DMS 273 (cell line): ENCODE measurements around the gene ERN1.

Source experiments
- DNase-seq: peaks from one replicate; lab custom pipeline; 2025; ENCODE audit not compliant: unreplicated experiment; lab: John Stamatoyannopoulos, UW

ERN1 gene

GRCh38 chr17:64061178-64061898 lies 68.6 kb downstream of the ERN1 start:
- no peak for DNase-seq

GRCh38 chr17:64060331-64060730 lies 69.6 kb downstream of the ERN1 start:
- DNase-seq = no peak

DNA sequence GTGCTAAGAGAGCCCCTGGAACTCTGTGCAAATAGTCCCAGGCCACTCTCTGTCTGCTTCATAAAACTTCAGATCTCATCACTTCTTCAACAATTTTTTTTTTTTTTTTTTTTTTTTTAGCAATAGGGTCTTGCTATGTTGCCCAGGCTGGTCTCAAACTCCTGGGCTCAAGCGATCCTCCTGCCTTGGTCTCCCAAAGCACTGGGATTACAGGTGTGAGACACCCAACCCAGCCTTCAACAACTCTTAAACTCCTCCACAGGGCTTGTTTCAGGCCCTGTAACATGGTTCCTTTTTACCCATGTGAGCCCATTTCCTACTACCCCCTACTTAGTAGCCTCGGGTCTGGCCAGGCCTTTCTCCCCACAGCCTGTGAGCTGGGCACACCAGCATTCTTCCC lies 70.2 kb downstream of the ERN1 start:
- no peak for DNase-seq

DNA sequence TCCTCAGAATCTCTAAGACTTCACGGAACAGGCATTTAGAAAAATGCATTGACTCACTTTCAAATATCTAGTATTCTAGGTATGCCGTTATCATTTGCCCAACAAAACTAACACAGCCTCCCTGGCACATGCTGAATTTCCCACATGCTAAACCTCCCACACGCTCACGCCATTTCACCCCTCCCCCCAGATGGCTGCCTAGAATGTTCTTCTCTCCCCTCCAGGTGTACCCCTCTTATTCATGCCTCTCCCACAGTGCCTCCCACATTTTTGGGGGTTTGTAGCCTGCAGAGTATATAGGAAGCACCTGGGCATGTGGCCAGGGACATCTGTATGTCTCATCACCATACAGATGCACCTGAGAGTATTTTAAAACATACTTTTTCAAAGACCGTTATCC lies 71.3 kb downstream of the ERN1 start:
- DNase-seq = peak; percentile 31

DNA sequence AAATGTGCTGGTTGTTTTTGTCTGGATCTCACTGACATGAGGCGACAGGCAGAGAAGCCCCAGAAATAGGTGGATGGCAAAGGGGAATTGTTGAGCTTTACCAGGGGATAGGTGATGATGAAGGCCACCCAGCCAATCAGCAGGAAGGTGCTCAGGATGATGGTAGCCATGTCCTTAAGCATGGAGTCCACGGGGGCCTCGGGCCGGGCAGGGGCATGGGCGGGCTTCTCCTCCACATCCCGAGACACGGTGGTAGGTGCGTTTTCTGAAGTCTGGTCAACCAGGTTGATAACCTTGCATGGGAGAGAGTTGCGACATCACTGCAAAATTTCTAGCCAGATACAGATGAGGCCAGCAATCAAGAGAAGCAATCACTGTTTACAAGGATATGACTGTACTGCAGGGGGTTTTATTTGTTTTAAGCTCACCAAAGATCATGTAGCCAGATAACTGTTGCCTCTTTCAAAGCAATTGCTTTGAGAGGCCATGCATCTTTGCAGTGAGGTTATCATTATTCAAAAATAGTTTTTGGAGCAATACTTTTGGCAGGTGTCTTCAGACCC lies 72.2 kb downstream of the ERN1 start:
- DNase-seq = no peak

DNA sequence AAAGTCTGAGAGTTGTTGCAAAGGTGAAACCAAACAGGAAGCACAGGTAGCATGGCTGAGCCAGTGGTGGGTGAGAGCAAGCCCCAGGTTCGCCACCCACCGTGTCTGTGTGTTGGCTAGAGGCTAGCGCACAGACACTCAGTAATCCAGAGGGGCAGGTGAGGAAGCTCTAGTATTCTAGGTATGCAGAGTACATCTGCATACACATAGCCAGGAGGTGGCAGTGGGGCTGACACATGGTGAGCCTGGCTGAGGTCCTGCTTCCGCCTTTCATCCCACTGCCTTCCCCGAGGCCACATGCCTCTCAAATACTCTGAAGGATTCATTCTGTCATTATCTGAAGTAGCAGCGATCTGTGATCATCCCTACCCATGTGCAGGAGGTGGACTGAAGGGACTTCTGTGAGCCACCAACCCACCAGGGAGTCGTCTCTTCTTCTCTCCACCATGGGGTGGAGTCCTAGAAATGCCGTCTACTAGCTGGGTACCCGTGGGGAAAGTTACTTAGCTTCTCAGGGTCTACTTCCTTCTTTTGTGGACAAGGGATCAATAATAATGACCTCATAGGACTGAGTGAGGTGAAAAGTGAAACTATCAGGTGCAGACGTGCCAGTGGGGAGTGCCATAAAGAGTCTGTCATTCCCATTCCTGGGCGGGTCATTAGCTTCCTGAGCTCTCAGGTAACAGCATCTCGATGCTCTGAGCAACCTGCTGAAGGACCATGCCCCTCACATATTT lies 73.5 kb downstream of the ERN1 start:
- no peak for DNase-seq

DNA sequence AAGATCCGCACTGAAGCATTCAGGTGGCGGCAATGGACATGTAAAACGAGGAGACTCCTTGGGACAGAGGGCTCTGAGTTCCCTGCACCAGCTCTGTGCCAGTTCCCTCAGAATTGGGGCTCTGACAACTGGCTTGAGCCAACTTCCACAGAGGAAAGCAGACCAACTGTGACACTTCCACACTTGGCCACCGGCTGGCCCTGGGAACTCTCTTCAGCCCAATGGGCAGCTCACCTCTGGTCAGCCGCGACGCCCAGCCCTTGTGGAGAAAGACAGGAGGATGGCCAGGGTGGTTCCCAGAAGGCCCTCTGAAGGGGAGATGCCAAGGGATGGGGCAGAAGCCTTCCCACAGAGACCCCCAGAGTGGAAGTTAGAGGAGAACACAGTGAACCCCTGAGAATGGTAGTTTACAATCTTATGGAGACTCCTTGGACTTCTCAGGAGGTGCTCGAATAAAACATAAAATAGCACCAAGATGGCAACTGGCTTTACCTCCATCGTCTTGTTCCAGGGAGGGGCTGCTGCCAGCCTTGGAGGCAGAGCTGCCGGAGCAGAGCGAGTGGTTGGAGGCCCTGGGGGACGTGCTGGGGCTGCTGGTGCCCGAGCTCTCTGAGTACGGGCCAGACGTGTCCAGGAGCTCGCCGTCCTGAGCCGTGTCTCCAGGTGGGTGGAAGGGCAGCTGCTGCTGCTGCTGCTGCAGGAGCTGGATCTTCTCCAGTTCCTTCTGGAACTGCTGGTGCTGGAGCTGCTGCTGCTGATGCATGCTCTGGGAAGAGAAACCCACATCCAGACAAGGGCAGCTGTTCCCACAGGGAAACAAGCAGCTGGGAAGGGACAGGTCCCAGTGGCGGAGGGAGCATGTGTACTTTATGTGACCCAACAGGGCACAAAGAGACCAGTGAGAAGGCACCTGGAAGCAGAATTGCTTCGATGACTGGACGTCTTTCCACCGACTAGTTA lies 74.5 kb downstream of the ERN1 start:
- DNase-seq = no peak

- DNase-seq = no peak
Observed at GRCh38 chr17:64054304-64054703, 75.6 kb downstream of the ERN1 start.

GRCh38 chr17:64053101-64053500 lies 76.8 kb downstream of the ERN1 start:
- no peak for DNase-seq

DNA sequence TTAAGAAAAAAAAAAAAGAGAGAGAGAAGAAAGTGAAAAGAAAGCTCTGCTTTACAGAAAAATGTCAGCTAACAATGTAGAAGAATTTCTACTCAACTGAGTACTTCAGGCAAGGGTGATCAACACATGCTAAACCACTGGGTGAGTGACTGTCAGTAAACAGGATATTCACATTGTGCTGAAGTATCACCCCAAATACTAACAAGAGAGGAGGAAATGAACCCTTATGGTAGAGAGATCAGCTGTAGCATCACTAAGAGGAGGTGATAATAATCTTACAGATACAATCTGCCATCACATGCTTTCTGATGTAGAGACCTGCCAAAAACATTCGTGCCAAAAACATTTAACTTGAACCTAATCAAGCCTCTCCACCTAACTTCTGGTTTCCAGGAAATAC lies 78.8 kb downstream of the ERN1 start:
- DNase-seq = no peak

- DNase-seq = no peak
Observed at GRCh38 chr17:64048805-64049204, 81.1 kb downstream of the ERN1 start.

- DNase-seq = no peak
Observed at GRCh38 chr17:64045176-64045575, 84.8 kb downstream of the ERN1 start.

DNA sequence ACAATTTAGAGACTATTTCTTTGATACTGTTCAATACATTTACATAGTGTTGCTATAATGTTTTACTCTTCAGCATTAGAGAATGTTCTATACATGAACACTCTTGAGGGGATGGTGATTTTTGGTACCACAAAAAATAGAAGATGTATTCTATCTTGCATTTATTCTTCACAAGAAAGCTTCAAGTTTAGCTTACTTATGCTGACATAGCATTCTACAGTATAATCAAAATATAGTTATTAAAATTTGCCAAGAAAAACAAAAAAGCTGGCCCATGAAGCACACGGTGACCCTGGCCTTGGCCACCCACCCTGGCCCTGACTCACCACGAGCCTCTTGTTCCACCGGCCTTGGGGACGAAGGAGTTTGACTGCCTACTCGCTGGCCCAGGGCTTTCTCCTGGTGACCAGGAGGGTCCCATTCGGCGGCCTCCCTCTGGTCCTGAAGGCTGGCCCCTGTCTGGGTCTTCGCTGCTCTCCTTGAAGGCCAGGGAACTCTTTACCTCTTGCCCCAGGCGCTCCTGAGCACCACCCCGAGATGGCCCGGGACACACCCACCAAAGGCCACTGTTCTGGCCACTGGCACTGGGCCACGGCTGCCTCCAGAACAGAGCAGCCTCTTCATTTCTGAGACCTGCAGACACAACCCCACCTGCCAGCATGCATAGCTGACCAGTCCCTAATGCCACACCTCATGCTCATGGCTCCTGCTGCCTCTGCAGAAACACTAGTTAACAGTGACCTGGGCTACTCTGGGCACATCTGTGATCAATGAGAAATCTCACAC lies 87.1 kb downstream of the ERN1 start:
- no peak for DNase-seq

GRCh38 chr17:64041912-64042311 lies 88.0 kb downstream of the ERN1 start:
- DNase-seq = no peak

DNA sequence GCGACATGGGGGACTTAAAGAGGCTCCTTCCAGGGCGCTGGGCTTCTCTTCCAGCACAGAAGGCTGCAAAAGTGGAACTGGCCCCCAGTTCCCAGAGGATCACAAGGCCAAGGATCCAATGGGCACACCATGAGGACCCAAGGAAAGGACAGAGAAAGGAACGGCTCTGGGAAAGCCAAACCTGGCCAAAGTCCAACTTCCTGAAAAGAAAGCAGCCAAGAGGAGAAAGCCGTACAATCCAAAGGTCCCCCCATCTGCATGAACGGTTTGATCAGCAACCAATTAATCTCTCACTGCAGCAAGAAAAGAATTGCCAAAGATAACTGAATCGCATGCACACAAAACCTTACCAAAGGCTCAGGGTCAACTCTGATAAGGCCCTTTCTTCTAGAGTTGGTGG lies 89.7 kb downstream of the ERN1 start:
- DNase-seq = no peak

DNA sequence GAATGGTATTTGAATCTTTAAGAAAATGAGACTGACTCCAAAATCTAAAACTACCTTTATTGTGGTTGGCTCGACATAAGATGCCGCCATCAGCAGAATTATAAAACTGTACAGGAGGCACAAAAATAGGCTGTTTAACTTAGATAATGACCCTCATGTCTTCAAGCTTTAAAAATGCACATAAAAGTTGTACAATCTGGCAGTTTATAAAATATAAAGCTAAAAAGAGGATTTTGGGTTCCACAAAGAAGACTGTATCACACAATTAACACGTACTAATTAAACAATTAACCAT lies 90.9 kb downstream of the ERN1 start:
- DNase-seq = no peak

DNA sequence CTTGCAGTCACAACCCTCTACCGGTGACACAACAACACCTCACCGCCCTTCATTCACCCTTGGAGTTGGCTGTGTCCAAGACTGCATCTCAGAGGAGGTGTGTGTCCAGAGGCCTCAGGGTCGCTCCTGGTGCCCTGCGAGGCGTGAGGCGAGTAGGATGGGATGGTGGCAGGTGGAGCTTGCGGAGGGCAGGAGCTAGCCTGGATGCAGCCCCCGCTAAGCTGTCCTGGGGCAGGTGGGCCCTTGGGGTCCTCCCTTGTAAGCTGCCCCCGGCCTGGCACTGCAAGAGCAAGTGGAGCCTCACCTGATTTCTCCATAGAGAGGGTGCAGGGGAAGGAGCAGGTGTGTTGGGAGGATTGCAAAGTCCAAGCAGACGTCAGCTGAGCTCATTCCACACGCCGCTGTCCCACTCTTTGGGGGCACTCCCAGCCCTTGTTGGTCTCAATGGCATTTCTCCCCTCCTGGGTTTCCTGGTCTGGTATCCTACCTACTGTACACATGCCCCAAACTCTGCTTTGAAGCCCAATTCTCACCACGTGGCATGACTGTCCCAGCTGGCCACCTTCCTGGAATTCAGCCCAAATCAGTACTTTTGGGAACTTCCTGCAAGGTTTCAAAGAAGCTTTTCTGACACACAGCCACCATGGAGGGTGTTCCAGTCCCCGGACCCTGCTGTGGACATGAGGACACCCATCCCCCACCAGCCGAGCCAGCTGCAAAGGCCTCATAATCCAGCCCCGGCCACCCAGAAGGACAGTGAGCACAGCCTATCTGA lies 91.4 kb downstream of the ERN1 start:
- no peak for DNase-seq

DNA sequence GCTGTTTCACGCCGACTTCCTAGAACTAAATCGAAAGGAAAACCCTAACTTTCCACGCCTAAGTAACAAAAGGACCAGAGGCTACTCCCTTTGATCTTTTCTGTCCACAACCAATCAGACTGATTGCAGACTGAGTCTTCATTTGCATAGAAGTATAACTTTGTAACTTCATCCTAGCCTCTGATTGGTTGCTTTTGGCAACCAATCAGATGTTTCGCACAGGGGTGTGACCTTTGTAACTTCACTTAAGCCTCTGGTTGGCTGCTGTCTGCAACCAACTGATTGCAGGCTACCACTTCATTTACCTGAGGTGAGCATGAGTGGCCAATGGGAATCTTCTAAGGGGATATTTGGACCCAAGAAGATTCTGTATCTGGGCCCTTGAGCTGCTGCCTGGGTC lies 92.1 kb downstream of the ERN1 start:
- DNase-seq = no peak

GRCh38 chr17:64037180-64037579 lies 92.8 kb downstream of the ERN1 start:
- no peak for DNase-seq
